DMS153 (cell line): ENCODE measurements around the gene TRPV6.

Experiments
- DNase-seq: peaks from one replicate; lab custom pipeline; 2025; lab: John Stamatoyannopoulos, UW

Gene TRPV6

GRCh38 chr7:142908290-142908689 lies 22.7 kb upstream of the TRPV6 start:
- DNase-seq, result no peak

DNA sequence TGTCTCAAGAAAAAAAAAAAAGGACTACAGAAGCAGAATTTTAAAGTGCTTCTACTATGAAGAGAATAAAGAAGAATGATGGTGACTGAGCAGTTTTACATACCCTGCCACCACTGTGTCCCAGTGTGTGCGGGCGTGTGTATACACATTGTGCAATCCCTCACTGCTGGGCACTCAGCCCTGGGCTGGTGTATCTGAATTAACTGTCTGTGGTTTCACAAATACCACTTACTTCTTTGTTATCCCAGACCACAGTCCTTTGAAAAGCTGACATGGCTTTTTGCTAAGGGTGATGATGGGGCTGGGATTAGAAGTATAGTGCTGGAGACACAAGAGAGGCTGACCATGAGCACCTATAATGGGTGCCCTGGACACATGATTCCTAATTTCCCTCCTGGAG lies 21.1 kb upstream of the TRPV6 start:
- no peak for DNase-seq

DNA sequence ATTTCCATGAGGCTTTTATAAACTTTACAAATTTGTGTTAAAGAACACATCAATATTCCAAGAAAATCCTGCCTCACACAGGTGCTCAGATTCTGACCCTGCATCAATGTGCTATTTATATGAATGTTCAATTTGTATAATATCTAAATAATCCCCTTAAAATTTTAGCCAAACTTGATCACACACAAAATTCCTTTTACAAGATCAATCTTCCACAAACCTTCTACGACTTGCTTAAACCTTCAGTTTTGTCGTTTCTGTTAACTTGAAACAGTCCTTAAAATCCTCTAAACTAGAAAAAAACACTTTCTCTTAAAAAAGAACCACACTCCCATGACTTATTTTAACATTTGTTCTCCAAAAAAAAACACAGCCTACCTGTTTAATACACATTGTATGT lies 20.2 kb upstream of the TRPV6 start:
- no peak for DNase-seq

- DNase-seq, result no peak
Measured at GRCh38 chr7:142904128-142904527, 18.6 kb upstream of the TRPV6 start.

DNA sequence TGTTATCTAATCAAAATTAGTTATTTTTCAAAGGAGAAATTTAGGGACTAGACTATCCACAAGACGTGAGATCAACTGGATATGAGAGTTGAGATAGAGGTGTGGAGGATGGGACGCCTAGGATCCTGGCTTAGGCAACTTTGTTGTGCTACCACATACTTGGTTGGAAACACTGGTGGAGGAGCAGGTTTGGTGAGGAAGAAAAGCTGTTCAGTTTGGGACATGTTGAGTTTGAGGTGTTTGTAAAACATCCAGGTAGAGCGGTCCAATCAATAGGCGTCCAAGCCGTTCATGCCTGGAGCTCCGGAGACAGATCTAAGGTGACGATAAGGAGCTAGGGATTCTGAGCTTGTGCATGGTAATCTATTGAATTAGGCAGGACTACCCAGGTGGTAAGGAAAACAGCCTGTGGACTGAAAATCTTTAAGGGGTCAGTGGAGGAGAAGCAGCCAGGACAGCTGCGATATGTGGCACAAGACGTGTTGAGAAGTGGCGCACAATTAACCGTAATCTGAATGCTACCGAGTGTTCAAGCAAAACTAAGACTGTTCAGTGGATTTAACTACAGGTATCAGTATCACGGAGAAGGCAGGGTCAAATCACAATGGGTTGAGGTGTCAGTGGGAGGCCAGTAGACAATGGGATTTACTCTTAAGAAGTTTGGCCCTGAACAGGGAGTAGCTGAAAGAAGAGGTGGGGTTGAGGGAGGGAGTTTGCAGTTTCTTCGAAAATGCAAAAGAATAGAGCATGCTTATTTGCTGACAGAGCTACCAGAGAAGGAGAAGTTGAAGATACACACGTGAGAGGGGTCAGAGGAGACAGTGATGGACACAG lies 16.1 kb upstream of the TRPV6 start:
- no peak for DNase-seq

DNA sequence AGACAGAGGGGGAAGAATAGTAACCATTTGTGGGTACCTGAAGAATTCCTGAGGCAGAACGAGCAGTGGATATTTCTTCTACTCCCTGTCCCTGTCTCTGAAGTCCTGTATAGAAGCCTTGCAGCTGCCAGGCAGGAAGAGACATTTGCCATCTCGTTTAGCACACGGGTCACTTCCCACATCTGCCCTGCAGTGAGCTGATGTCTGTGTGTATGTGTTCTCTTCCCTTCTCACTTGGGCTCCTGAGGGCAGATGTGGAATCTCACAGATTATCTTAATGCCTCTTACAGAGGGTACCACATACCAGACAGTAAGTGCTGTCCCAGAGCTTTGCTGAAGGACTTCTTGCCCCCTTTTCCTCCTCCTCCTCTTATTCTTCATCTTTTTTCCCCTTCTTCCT lies 14.1 kb upstream of the TRPV6 start:
- DNase-seq, result no peak

DNA sequence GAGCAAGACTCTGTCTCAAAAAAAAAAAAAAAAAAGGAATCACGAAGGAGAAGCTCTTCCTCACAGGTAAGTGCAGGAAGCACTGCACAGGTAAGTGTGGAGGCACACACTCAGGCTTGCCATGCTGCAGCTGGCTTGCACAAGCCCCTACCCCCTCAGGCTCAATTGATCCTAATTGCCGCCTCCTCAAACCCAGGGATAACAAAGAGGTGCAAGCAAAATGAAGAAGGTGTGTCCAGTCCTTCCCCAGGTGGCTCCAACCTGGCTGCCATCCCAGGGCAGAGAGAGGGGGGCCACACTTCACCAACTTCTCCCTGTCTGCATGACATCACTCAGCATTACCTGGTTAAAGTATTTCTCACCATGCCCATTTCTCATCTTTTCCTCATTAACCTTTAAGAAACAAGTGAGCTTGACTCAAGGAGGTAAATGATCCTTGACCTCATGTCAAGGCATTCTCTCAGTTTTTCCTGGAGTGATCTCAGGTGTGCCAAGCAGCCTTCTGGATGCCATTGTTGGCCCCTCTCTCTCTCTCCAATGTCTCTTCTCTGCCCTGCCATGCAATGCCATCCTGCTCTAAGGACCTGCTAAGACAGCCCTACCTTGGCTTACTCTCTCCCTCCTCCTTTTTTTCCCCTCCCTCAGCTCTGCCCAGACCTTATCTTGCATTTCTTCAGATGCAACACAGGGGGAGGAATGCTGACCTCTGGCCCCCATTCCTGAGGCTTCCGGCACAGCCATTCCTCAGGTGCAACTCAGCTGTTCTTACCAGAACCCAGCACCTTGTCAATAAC lies 13.0 kb upstream of the TRPV6 start:
- DNase-seq, result no peak

DNA sequence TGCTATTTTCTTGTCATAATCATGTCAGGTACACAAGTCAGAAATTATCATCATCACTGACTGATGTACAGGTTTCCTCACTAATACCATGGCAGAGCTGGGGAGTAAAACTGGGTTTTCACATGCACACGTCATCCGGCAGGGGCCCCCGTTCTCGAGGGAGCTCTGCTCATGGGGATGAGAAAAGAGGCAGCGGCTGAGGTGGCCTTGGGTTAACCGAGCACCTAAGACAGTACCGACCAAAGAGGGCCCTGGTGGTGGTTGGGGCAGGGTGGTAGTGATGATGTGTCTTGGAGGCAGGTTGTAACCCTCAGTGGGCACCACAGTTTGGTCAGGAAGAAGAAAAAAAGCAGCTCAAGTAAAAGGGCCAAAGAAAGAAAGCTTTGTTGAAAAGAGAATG lies 12.1 kb upstream of the TRPV6 start:
- no peak for DNase-seq

DNA sequence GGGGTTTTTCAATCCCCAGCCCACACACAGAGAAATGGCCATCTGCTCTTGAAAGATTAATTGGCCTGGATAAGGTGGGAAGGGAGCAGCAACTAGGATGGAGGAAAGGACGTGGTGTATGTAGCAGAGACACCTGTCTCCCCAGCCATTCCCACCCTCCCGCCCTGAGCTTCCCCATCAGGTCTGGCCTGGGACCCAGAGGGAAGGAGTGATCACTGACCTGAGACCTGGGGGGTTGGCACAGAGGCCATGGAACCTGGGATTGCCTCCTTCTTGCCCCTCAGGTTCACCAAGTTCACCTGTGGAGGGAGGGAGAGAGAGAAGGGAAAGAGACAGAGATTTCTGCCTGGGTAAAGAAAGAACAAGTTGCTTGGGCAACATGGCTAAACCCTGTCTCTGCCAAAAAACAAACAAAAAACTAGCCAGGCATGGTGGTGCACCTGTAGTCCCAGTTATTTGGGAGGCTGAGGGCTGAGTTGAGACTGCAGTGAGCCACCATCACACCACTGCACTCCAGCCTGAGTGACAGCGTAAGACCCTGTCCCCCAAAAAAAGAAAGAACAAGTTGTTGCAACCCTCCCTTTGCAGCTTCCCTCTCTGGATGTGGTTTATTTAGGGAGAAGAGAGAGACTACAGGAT lies 11.3 kb upstream of the TRPV6 start:
- DNase-seq, result no peak

DNA sequence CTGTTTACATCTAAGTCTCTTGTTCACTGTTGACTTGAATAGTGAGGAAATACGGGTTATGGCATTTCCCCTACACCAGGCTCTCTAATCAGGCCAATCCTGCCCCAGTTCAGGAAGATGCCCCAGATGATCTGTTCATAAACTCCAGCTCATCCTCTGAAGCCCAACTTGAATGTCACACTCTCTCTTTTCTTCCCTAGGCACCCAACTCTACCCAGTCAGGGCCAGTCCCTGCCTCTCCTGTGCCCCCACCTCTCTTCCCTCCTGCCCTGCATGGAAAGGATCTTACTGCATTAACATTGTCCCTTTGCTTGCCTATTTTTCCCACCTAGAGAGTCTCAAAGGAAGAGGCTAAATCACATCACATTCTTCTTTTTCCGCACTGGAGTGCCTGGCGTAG lies 10.6 kb upstream of the TRPV6 start:
- DNase-seq, result no peak

DNA sequence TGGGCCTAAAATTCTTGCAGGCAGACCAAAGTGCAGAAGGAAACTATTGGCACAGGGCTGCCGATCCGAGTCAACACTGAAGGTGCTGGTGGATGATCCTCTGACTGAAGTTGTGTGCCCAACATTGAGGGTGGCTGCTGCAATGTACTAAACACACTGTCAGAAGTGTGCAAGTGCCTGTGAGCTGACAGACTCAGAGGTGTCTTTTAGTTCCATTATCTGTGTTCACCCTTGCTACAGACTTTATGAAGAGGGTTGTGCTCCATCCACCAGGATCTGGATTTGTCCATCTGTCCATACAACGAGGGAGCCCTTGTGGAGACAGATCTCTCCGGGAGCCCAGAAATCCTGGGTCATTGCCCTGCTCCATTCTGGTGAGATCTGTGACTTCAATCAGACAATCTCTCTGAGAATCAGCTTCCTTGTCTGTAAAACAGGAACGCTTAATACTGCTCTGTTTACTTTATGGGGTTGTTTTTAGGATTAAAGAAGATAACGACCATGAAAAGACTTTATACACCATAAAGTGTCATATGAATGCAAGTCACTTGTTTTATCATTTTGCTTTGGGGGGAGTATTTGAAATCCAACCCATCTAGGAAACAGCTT lies 9.5 kb upstream of the TRPV6 start:
- no peak for DNase-seq

GRCh38 chr7:142894112-142894984 lies 8.8 kb upstream of the TRPV6 start:
- no peak for DNase-seq

GRCh38 chr7:142892951-142893350 lies 7.4 kb upstream of the TRPV6 start:
- no peak for DNase-seq

GRCh38 chr7:142891490-142892082 lies 6.0 kb upstream of the TRPV6 start:
- no peak for DNase-seq

- no peak for DNase-seq
Measured at GRCh38 chr7:142890874-142891485, 5.4 kb upstream of the TRPV6 start.

DNA sequence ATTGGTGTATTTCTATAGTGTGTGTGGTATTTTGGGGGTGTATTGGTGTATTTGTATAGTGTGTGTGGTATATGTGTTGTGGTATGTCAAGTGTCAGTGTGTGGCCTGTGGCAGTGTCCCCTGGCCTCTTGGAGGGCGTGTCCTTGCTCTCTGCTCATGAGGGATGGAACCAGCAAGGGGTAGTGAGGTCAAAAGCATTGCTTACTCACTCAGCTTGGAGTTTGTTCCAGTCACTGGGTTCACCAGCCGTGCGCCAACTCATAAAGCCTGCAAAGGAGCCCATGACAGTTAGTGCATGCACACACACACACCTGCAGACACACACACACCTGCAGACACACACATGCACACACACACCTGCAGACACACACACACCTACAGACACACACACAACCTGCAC lies 4.3 kb upstream of the TRPV6 start:
- DNase-seq, result no peak

- DNase-seq, result no peak
Measured at GRCh38 chr7:142887282-142888015, 1.9 kb upstream of the TRPV6 start.

- DNase-seq, result no peak
Measured at GRCh38 chr7:142886866-142887265, 1.3 kb upstream of the TRPV6 start.

DNA sequence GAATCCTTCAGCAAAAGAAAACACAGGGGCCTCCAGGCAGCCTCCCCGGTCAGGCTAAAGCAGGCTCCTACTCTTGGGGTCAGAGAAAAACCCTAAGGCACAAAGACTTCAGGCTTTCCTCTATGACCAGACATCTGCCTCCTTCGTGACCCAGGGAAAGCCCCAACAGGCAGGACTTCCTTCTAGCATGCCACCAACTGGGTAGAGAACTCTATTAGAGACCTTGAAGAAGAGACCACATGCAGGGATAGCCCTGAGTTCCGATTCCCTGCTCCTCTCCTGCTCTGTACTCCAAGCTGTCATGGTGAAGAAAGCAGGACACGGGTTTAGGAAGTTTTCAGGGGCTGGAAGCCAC lies 1.3 kb downstream of the TRPV6 start:
- DNase-seq, result no peak
